Activated effector memory CD4-positive, alpha-beta T cell treated with Interleukin-2 at 50 U/mL for 16 hours (primary cell): Measurements from ENCODE around the gene CYP2C19.
"Not testable (repeated sequence)": the region's sequence is repeated elsewhere in the genome, so short reads cannot be mapped to it uniquely, and the experiment has no call there.

Experiments
- DNase-seq: peaks from one replicate; pipeline ENCODE4 v3.0.0-alpha.2; 2020

Gene CYP2C19

DNA sequence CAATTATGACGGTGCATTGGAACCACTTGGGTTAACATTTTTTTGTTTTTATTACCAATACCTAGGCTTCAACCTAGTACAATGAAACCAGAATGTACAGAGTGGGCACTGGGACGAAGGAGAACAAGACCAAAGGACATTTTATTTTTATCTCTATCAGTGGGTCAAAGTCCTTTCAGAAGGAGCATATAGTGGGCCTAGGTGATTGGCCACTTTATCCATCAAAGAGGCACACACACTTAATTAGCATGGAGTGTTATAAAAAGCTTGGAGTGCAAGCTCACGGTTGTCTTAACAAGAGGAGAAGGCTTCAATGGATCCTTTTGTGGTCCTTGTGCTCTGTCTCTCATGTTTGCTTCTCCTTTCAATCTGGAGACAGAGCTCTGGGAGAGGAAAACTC is at the start of gene CYP2C19:
CYP2C19 (plus strand) TSS at position 289 of the 400 bp plus-strand sequence; CDS start at position 314, 25 bp downstream.
- no peak for DNase-seq

DNA sequence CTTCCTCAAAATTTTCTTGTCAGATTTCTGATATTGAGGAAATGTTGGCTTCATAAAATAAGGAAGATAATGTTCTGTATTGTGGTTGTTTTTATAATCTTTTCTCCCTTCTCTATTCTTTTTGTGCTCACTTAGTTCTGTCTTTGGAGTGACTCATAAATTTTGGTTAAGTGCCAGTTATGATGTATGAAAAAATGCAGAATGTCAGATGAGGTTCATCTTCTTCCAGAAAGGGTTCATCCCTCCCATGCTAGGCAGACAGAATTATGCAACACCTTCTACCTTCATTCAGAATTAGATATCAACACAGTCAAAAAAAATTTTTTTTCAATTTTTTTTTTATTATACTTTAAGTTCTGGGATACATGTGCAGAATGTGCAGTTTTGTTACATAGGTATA is 36.6 kb upstream of the CYP2C19 start:
- DNase-seq = no peak

DNA sequence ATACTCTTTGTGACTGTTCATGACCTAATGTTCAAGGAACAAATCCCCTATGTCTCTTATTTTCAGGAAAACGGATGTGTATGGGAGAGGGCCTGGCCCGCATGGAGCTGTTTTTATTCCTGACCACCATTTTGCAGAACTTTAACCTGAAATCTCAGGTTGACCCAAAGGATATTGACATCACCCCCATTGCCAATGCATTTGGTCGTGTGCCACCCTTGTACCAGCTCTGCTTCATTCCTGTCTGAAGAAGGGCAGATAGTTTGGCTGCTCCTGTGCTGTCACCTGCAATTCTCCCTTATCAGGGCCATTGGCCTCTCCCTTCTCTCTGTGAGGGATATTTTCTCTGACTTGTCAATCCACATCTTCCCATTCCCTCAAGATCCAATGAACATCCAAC is 27.3 kb upstream of the CYP2C19 start:
- DNase-seq = no peak

DNA sequence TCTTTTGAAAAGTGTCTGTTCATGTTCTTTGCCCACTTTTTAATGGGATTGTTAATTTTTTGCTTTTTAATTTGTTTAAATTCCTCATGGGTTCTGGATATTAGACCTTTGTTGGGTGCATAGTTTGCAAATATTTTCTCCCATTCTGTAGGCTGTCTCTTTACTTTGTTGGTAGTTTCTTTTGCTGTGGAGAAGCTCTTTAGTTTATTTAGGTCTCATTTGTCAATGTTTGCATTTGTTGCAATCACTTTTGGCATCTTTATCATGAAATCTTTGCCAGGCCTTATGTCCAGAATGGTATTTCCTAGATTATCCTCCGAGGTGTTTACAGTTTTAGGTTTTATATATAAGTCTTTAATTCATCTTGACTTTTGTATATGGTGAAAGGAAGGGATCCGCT is 23.9 kb upstream of the CYP2C19 start:
- no peak for DNase-seq

DNA sequence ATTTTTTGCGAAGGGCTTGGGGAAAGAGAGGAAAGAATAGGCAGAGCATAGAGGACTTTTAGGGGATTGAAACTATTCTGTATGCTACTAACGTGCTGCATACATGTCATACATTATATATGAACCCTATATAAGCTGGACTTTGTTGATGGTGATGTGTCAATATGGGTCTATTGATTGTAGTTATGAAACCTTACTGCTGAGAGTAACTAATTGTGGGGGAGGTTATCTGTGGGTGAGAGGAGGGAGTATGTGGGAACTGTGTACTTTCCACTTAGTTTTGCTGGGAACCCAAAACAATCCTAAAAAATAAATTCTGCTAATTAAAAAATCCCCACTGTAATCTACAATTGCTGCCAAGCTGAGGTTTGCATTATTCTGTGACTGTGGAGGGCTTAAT is 15.3 kb upstream of the CYP2C19 start:
- no peak for DNase-seq

DNA sequence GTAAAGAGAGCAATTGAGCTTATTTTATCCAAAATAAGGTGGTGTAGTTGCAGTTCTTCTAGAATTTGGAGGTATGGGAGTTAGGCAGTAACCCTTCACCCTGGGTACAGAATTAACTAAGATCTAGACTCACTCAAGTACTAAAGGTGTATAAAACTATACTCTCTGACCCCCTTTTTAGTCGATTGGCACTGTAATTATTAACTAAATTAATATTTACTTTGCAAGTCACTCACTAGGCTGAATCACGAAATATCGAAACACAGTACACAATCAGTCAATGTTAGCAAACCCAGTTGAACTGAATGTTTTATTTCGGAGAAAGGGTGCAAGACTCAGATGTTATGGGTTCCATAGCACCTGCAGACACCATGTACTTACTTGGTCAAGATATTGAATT is 14.6 kb upstream of the CYP2C19 start:
- DNase-seq = no peak

DNA sequence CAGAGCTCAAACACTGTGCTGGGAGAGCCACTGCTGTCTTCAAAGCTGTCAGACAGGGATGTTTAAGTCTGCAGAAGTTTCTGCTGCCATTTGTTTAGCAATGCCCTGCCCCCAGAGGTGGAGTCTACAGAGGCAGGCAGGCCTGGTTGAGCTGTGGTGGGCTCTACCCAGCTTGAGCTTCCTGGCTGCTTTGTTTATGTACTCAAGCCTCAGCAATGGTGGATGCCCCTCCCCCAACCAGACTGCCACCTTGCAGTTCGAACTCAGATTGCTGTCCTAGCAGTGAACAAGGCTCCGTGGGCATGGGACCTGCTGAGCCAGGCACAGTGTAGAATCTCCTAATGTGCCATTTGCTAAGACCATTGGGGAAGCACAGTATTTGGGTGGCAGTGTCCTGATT is 4.6 kb upstream of the CYP2C19 start:
- DNase-seq = no peak

DNA sequence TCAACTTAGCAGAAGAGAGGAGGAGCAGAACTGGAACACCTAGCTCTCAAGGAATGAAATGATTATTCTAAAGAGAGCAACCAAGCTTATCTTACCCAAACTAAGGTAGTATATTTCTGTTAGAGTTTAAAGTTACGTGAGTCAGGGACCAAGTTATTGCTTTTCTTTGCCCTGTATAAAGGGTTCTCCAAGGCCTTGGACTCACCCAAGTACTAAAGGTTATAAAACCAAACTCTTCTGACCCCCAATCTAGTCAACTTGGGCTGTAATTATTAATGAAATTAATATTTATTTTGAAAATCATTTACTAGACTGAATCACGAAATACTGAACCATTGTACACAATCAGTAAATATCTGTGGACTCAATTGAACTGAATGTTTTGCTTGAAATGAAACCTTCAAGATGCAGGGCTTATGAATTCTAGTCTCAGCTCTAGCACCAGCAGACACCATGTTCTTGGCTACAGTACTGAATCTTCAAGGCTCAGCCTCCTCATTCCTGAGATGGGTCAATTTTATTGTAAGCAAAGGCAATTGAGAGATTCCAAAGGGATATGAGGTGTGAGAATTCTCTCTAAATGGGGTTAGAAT is 1.8 kb upstream of the CYP2C19 start:
- no peak for DNase-seq

DNA sequence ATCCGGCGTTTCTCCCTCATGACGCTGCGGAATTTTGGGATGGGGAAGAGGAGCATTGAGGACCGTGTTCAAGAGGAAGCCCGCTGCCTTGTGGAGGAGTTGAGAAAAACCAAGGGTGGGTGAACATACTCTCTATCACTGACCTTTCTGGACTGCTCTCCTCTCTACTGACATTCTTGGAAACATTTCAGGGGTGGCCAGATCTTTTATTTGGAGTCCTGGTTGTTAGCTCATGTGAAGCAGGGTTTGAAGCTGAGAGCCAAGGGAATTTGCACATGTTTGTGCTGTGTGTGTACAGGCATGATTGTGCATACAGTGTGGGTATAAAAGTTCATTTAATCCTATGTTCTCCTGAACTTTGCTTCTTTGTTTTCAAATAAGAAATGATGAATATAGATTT is 12.9 kb downstream of the CYP2C19 start:
- DNase-seq = not testable (repeated sequence)

DNA sequence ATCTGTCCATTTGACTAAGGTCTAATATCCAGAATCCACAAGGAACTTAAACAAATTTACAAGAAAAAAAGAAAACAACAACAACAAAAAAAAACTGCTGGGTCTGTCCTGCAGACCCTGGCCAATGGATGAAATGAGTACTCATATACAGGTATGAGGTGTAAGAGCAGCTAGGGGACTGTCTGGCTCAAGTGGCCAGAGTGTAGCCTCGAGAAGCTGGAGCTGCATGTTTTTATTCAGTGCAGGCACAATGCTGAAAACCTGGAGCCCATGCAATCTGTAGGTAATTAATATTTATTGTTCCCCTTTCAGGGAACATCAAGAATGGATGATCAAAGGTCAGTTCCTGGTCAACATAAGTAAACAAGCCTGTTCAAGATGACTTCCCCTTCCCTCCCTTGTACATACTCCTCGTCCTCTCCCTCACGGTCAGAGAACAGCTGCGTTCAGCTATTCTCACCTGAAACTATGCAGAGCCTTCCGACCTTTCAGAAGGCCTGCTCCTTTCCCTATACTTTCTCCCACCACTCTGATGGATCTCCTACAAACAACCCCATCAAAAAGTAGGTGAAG is 15.5 kb downstream of the CYP2C19 start:
- DNase-seq = no peak

DNA sequence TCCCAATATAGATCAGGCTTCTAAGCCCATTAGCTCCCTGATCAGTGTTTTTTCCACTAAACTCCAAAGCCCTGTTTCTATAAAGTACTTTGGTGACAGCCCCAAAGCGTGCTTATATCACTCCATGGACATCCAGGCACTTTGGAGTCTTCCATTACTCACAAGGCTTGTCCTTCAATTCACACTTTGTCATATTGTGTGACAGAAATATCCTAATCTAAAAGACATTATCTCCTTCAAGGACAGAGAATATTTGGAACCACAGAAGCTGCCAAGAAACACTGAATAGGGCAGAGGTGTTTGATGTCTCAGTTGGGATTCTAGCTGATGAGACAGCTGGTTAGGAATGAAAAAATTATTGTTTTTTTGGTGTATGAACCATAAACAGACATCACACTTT is 18.4 kb downstream of the CYP2C19 start:
- no peak for DNase-seq

DNA sequence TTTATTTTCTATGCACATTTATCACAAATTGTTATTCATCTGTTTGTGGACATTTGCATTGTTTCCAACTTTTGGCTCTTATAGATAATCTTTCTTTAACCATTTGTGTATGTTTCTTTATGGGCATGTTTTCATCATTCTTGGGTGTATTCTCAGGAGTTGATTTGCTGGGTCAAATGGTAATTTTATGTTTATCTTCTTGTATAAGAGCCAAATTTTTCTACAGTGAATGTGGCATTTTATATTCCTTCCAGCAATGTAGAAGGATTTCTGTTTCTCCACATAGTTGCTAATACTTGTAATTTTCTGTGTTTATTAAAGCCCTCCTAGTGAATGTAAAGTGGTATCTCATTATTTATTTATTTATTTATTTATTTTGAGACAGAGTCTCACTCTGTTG is 21.8 kb downstream of the CYP2C19 start:
- DNase-seq = no peak

DNA sequence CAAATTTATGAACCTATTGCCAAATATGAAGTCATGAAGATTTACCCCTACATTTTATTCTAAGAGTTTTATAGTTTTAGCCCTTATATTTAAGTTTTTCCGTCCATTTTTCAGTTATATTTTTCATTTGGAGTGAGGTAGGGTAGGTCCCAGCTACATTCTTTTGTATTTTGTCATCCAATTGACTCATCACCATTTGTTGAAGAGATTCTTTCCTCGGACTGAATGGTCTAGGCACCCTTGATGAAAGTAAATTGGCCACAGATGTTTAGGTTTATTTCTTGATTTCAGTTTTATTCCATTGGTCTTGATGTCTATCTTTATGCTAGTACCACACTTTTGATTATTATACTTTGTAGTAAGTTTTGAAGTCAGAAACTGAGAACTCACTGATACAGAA is 22.7 kb downstream of the CYP2C19 start:
- no peak for DNase-seq

DNA sequence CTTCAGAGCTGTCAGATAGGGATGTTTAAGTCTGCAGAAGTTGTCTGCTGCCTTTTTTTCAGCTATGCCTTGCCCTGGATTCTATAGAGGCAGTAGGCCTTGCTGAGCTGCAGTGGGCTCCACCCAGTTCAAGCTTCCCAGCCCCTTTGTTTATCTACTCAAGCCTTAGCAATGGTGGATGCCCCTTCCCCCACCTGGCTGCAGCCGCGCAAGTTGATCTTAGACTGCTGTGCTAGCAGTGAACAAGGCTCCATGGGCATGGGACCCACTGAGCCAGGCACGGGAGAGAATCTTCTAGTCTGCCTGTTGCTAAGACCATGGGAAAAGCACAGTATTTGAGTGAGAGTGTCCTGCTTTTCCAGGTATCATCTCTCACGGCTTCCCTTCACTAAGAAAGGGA is 38.1 kb downstream of the CYP2C19 start:
- DNase-seq = not testable (repeated sequence)

DNA sequence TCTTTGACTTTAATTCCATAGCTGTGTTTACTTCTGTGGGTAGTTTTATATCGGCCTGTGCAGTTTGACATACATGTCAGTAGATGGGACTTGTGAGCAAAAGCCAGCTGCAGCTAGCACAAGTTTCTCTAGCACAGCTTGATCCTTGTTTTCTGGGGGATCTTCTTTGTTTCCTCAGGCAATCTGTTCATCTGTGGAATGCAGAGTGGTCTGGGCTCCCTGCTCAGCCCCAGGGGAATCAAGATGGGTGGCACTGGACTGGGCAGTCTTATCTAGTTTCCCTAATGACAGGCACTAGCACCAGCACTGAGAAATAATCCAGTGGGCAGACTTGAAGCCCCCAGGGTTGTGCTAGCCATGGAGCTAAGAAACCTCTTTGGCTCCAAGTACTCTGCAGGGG is 40.8 kb downstream of the CYP2C19 start:
- no peak for DNase-seq

DNA sequence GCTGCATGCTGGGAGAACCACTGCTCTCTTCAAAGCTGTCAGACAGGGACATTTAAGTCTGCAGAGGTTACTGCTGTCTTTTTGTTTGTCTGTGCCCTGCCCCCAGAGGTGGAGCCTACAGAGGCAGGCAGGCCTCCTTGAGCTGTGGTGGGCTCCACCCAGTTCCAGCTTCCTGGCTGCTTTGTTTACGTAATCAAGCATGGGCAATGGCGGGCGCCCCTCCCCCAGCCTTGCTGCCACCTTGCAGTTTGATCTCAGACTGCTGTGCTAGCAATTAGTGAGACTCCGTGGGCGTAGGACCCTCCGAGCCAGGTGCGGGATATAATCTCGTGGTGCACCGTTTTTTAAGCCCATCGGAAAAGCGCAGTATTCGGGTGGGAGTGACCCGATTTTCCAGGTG is 67.5 kb downstream of the CYP2C19 start:
- DNase-seq = not testable (repeated sequence)

DNA sequence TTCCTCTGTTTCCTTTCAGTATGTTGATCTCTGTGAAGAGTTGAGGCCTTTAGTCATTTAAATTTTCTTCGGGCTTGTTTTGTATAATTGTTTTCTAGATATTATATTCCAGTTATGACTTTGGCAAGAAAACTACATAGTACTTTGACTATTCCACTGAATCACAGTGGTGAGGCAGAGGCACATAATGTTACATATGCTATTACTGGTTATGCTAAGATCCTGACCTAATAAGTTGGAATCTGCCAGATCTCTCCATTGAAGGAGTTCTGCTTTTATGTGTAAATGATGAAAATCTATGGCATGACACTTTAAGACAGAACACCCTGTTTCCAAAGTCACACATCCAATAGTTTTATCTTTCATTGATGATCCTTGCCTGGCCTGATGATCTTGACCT is 83.7 kb downstream of the CYP2C19 start:
- no peak for DNase-seq

DNA sequence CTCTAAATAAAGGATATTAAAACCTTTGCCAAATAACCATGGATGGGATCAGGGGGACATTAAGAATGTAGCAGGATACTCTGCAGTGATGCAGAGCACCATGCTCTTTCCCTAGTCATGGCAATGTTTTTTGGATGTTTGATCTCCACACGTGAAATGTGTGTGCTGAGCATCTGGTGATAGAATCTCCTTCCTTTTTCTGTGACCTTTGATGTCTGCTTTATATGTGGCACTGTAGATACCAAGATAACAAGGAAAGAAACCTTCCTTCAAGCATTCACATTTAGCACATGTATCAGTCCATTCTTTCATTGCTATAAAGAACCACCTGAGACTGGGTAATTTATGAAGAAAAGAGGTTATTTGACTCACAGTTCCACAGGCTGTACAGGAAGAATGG is 88.3 kb downstream of the CYP2C19 start:
- no peak for DNase-seq

DNA sequence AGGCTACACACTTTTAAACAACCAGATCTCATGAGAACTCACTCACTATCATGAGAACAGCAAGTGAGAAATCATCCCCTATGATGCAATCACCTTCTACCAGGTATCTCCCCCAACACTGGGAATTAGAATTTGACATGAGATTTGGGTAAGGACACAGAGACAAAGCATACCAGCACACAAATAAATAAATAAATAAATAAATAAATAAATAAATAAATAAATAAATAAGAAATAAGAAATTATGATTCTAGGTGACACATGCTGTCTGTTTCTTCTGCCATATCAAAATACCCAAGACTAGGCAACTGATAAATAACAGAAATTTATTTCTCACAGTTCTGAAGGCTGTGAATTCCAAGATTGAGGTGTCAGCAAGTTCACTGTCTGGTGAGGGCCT is 88.8 kb downstream of the CYP2C19 start:
- DNase-seq = no peak

DNA sequence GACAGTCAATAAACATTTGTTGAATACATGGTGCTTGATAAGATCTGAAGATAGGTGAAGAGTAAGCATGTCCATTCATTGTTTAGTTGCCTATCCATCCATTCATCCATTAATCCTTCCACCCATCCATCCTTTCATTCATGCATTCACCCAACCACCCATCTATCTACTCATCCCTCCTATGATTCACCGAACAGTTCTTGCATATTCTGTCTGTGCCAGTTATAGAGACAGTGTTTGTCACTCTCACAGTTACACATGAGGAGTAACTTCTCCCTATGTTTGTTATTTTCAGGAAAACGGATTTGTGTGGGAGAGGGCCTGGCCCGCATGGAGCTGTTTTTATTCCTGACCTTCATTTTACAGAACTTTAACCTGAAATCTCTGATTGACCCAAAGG is 90.0 kb downstream of the CYP2C19 start:
- no peak for DNase-seq

DNA sequence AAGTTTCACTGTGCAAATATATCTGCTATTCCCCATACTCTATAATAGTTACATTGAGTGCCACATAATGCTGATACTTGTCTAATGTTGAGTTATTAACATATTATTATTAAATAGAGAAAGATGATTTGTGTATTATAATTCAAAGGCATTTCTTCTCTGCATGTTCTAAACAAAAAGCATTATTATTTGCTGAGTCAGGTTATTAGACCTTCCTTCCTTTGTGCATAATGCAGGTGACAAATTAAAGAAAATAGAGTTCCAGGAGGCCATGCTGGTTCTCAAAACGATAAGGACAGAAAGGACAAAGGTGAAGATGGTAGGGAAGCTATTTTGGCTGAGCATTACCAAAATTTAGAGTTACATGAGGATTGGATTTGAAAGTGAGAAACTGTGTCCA is 90.6 kb downstream of the CYP2C19 start:
- DNase-seq = no peak

DNA sequence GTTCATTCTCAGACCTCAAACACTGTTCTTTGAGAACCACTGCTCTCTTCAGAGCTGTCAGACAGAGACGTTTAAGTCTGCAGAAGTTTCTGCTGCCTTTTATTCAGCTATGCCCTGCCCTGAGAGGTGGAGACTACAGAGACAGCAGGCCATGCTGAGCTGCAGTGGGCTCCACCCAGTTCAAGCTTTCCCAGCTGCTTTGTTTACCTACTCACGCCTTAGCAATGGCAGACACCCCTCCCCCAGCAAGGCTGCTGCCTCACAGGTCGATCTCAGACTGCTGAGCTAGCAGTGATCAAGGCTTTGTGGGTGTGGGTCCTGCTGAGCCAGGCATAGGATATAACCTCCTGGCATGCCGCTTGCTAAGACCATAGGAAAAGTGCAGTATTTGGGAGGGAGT is 95.5 kb downstream of the CYP2C19 start:
- DNase-seq = no peak

DNA sequence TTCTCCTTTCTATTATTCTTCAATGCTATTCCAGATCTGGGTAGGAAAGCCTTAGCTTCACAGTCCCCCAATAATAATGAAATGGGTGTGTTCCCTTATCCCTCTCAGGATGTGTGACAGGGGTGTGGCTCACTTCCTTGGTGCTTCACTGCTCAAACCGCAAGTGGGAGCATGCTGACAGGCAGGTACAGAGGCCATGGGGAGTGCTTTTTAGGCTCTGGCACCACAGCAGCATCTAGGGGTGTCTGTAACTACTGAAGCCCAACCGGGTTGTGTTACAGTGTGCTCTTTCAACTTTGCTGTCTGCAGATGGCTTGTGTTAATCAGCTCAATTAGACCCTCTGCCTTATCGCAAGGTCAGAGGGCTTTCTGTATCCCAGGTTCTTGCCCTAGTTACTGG is 96.6 kb downstream of the CYP2C19 start:
- no peak for DNase-seq

DNA sequence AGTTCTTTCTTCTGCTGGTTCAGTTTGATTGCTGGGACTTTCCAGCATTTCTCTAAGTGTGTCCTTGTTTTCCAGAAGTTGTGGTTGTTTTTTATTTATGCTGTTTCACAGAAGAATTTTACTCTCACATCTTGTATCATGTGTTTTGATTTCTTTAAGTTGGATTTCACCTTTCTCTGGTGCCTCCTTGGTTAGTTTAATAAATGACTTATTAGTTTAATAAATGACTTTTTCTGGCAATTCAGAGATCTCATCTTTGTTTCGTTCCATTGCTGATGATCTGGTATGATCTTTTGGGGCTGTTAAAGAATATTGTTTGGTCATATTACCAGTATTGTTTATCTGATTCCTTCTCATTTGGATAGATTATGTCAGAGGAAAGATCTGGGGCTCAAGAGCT is 116.2 kb downstream of the CYP2C19 start:
- DNase-seq = no peak

DNA sequence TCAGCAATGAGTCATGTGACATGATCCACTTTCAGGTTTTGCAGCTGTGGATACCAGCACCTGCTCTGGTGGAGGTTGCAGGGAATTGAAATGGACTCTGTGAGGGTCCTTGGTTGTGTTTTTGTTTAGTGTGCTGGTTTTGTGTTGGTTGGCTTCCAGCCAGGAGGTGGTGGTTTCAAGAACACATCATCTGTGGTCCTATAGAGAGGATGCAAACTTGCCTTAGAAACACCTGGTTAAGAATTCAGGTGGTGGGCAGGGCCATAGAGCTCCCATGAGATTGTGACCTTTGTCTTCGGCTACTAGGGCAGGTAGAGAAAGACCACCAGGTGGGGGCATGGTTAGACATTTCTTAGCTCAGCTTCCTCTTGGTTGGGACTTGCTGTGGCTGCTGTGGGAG is 116.7 kb downstream of the CYP2C19 start:
- no peak for DNase-seq

DNA sequence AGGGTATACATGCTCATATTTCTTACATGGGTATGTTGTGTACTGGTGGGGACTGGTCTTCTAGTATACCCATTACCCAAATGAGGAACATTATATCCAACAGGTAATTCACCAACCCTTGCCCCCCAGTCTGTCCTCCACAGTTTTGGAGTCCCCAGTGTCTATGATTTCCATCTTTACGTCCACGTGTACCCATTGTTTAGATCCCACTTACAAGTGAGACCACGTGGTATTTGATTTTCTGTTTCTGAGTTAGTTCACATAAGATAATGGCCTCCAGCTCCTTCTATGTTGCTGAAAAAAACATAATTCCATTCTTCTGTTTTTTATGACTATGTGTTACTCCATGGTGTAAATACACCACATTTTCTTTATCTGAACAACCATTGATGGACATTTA is 126.6 kb downstream of the CYP2C19 start:
- no peak for DNase-seq
